Epidermal melanocyte (primary cell): ENCODE results near the gene RBM25.
"Not testable (repeated sequence)": the region's sequence is repeated elsewhere in the genome, so short reads cannot be mapped to it uniquely, and the experiment has no call there.

Experiments
- DNase-seq: peaks from one replicate; pipeline ENCODE4 v3.0.0; 2011; ENCODE audit warnings: low spot score; ENCODE audit not compliant: insufficient read length

RBM25 gene

GRCh38 chr14:73058224-73058921 is at the start of gene RBM25:
RBM25 (plus strand) TSS chr14:73058534; CDS start chr14:73071642, 13,108 bp downstream.
- peak; percentile 97 for DNase-seq

GRCh38 chr14:73011189-73011588 is 47.1 kb upstream of the RBM25 start:
- DNase-seq, result not testable (repeated sequence)

GRCh38 chr14:73014105-73014504 is 44.2 kb upstream of the RBM25 start:
- DNase-seq, result peak; percentile 69

- DNase-seq, result not testable (repeated sequence)
These were observed 42.8 kb upstream of the RBM25 start for GRCh38 chr14:73015552-73015951.

- DNase-seq, result not testable (repeated sequence)
These were observed 42.3 kb upstream of the RBM25 start for GRCh38 chr14:73016011-73016410.

GRCh38 chr14:73022051-73022450 is 36.3 kb upstream of the RBM25 start:
- no peak for DNase-seq

GRCh38 chr14:73025544-73025943 is 32.8 kb upstream of the RBM25 start:
- DNase-seq, result no peak

- peak; percentile 30 for DNase-seq
These were observed 32.0 kb upstream of the RBM25 start for GRCh38 chr14:73026243-73026844.

- peak; percentile 98 for DNase-seq
These were observed 31.3 kb upstream of the RBM25 start, which contains the start of gene ZFYVE1 for GRCh38 chr14:73026845-73027542. ZFYVE1 (minus strand) TSS chr14:73027106; CDS start chr14:73024508, 2,598 bp downstream.

GRCh38 chr14:73027546-73027945 is 30.8 kb upstream of the RBM25 start:
- DNase-seq, result no peak

- DNase-seq, result no peak
These were observed 30.4 kb upstream of the RBM25 start for GRCh38 chr14:73027984-73028383.

- DNase-seq, result not testable (repeated sequence)
These were observed 21.5 kb upstream of the RBM25 start for GRCh38 chr14:73036706-73037450.

GRCh38 chr14:73047808-73048207 is 10.5 kb upstream of the RBM25 start:
- DNase-seq, result no peak

- DNase-seq, result no peak
These were observed 8.9 kb upstream of the RBM25 start for GRCh38 chr14:73049428-73049827.

GRCh38 chr14:73055251-73055650 is 3.1 kb upstream of the RBM25 start:
- DNase-seq, result no peak

- DNase-seq, result peak; percentile 21
These were observed 450 bp upstream of the RBM25 start for GRCh38 chr14:73057944-73058223.

GRCh38 chr14:73058922-73059673 is 764 bp downstream of the RBM25 start:
- peak; percentile 22 for DNase-seq

GRCh38 chr14:73069585-73069984 is 11.3 kb downstream of the RBM25 start:
- no peak for DNase-seq

GRCh38 chr14:73091044-73091443 is 32.7 kb downstream of the RBM25 start:
- DNase-seq, result no peak

- no peak for DNase-seq
These were observed 39.1 kb downstream of the RBM25 start for GRCh38 chr14:73097421-73097820.

- no peak for DNase-seq
These were observed 42.0 kb downstream of the RBM25 start for GRCh38 chr14:73100334-73100733.
